ENCODE results near the gene DNAJC6.

- TF ChIP-seq CTCF (conservative IDR thresholded peaks at IDR 0.05; ENCODE audit: low read length): no peak
- no peak for TF ChIP-seq EZH2phosphoT487 (IDR thresholded peaks at IDR 0.05; ENCODE audit: borderline replicate concordance)
These were observed 86.7 kb downstream of the DNAJC6 start for GRCh38 chr1:65395887-65396612.
